ENCODE measurements around the gene GSDME.

The GSDME gene

DNA sequence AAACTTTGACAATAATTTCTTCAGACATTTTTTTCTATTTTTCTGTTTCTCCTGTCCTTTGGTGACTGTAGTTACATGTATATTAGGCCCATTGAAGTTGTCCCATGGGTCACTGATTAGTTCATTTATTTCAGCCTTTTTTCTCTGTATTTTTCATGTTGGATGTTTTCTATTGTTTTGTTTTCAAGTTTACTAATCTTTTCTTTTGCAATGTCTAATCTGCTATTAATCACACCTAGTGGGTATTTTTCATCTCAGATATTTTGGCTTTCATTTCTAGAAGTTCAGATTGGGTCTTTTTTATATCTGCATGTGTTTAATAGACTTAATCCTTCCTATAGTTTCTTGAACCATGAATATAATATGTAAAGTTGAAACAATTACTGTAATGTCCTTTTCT is 99.3 kb downstream of the GSDME start:
- TF ChIP-seq, protein P1, sequence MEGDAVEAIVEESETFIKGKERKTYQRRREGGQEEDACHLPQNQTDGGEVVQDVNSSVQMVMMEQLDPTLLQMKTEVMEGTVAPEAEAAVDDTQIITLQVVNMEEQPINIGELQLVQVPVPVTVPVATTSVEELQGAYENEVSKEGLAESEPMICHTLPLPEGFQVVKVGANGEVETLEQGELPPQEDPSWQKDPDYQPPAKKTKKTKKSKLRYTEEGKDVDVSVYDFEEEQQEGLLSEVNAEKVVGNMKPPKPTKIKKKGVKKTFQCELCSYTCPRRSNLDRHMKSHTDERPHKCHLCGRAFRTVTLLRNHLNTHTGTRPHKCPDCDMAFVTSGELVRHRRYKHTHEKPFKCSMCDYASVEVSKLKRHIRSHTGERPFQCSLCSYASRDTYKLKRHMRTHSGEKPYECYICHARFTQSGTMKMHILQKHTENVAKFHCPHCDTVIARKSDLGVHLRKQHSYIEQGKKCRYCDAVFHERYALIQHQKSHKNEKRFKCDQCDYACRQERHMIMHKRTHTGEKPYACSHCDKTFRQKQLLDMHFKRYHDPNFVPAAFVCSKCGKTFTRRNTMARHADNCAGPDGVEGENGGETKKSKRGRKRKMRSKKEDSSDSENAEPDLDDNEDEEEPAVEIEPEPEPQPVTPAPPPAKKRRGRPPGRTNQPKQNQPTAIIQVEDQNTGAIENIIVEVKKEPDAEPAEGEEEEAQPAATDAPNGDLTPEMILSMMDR (IDR thresholded peaks at IDR 0.05; ENCODE audit: low read depth, low read length), result no peak
- DNase-seq (ENCODE audit: low read depth in 2 of 2), result no peak
- H3K4me3 ChIP-seq (replicated peaks in 1 of 2; ENCODE audit: low read depth in 2 of 2, low read length in 2 of 2), result no peak overlapping the region

DNA sequence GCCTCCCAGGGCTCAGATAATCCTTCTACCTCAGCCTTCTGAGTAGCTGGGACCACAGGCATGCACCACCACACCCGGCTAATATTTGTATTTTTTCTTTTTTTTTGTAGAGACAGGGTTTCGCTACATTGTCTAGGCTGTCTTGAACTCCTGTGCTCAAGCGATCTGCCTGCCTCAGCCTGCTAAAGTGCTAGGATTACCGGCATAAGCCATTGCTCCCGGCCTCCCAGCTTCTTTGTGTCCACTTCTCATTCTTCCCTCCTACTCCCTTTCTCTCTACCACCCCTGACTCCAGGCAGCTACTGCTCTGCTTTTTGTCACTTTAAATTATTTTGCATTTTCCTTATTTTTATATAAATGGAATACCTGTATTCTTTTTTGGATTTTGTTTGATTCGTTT is 100.7 kb downstream of the GSDME start:
- H3K4me3 ChIP-seq (replicated peaks in 1 of 2; ENCODE audit: low read depth in 2 of 2, low read length in 2 of 2), result no peak overlapping the region
- TF ChIP-seq, protein P1 (IDR thresholded peaks at IDR 0.05; ENCODE audit: low read depth, low read length), result no peak

DNA sequence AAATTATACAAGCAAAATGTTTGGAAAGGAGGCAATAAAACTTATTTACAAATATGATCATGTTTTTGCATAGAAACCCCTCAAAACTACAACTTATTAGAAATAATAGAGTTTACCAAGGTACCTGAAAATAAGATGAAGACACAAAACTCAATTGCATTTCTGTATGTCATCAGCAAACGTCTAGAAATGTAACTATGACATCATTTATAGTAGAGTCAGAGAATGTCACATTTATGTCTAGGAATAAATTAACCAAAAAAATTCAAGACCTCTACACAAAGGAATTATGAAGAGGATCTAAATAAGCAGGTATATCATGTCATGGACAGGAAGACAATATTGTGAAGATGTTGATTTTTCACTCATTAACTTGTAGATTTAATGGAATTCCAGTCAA is 103.0 kb downstream of the GSDME start:
- H3K4me3 ChIP-seq (replicated peaks in 1 of 2; ENCODE audit: low read depth in 2 of 2, low read length in 2 of 2), result no peak overlapping the region
- DNase-seq (ENCODE audit: low read depth in 2 of 2), result no peak
- TF ChIP-seq, protein P1 (IDR thresholded peaks at IDR 0.05; ENCODE audit: low read depth, low read length), result no peak

More for the DNA sequence above, 100.7 kb downstream of the GSDME start:
- DNase-seq (ENCODE audit: low read depth in 2 of 2), result no peak

DNA sequence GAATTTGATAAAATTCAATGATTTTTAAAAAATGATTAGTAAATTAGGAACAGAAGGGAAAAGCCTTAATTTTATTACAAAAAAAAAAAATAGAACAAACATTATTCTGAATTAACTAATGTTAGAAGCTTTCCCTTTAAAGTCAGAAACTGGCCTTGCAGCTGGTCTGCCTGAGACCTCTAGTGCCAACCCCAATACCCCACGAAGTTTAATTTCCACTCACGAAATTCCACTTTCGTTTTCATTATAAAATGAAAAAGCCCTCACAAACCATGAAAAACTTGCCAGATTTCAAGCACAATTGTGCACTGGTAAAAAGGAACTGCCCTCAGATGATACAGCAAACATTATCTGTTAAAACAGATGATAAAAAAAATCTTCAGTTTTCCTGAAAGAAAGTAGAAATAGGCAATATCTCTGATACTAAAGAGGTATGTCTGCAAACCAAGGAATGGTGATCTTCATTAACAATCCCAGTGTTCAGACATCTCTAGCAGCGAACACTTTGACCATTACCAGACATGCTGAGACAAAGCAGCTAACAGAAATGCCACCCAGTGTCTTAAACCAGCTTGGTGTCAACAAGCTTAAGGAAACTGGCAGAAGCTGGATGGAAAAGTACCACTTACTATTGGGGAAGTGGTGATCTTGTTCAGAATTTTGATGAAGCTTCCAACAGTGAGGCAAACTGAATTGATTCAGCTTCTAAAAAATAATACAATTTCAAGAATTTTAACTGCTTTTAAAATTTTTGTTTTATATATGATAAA is 103.8 kb downstream of the GSDME start:
- no peak overlapping the region for H3K4me3 ChIP-seq (replicated peaks in 1 of 2; ENCODE audit: low read depth in 2 of 2, low read length in 2 of 2)
- TF ChIP-seq, protein P1 (IDR thresholded peaks at IDR 0.05; ENCODE audit: low read depth, low read length), result no peak
- peak in 1 of 2 donors; percentile 9 for DNase-seq (ENCODE audit: low read depth in 2 of 2)

DNA sequence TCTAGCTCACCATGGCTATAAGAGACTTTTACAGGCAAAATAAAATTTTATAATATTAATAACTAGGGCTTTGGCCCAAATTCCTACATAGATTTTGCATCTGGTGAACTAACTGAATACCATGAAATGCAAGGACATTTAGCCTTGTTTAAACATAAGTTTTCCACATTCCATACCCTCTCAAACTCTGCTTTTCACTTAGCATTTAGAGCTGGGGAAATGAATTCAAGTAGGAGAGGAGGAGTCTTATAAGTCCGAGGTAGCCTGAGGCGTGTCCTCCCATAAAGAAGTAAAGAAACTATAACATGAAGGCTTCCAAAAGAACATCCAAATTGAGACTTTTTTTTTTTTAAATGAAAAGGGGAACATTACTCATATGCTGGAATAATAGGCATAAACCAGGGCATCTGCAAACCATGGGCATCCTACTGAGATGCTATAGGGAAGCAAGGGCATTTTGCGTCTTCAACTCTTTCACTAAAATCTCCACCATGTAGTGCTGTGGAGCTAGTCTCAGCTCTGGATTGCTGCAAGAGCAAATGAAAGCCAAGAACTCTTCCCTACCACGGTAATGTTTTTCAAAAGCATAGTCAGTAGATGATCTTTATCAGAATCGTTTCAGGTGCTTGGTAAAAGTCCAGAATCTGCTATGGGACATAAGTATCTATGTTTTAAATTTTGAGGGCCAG is 104.9 kb downstream of the GSDME start:
- no peak overlapping the region for H3K4me3 ChIP-seq (replicated peaks in 1 of 2; ENCODE audit: low read depth in 2 of 2, low read length in 2 of 2)
- TF ChIP-seq, protein P1 (IDR thresholded peaks at IDR 0.05; ENCODE audit: low read depth, low read length), result no peak
- no peak for DNase-seq (ENCODE audit: low read depth in 2 of 2)

Measured in cardiac fibroblast (primary cell).